Ovary (tissue), 3 donors: ENCODE results near the gene ERC1.

Experiments
- EP300 ChIP-seq: sonication (generic); formaldehyde crosslinking; IDR thresholded peaks from one replicate; pipeline ENCODE4 v1.6.1; 2017; ENCODE audit warnings: antibody characterized with exemption
- POLR2A ChIP-seq: fragments of 450-650 bp; IDR thresholded peaks from one replicate; pipeline ENCODE4 v1.6.1; 2017; ENCODE audit warnings: antibody characterized with exemption, mild to moderate bottlenecking, moderate library complexity
- TF ChIP-seq, protein P1 (sequence below), 3 donors: fragments of 450-650 bp in 2 of 3; fragments of 200-600 bp in 1 of 3; IDR thresholded peaks; one replicate each; pipeline versions ENCODE4 v1.5.1 to v1.8.0; 2016 to 2022; ENCODE audit warnings: antibody characterized with exemption in 3 of 3, mild to moderate bottlenecking in 1 of 3
- donor health status: DM: no; HTN: no; CAD: no.

DNA sequence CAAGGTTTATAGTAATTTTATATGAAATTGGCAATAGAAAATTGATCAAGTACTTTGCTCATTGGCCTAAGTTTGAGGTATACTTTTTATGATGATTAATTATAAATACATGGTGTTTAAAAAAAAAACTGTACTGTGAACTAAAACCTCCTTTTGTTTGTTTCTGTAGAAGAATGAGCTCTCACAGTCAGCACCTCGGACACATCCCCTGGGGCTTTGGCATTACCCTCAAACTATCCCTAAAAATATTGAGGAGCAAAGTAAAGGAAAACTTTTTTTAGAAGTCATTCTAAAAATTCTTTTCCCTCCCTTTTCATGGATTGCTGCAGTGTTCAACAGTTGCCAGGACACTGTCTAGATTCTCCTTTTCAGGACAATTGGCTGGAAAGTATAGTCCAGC lies 419.8 kb downstream of the ERC1 start:
- TF ChIP-seq EP300 (no peak), POLR2A (no peak)
- TF ChIP-seq, protein P1, sequence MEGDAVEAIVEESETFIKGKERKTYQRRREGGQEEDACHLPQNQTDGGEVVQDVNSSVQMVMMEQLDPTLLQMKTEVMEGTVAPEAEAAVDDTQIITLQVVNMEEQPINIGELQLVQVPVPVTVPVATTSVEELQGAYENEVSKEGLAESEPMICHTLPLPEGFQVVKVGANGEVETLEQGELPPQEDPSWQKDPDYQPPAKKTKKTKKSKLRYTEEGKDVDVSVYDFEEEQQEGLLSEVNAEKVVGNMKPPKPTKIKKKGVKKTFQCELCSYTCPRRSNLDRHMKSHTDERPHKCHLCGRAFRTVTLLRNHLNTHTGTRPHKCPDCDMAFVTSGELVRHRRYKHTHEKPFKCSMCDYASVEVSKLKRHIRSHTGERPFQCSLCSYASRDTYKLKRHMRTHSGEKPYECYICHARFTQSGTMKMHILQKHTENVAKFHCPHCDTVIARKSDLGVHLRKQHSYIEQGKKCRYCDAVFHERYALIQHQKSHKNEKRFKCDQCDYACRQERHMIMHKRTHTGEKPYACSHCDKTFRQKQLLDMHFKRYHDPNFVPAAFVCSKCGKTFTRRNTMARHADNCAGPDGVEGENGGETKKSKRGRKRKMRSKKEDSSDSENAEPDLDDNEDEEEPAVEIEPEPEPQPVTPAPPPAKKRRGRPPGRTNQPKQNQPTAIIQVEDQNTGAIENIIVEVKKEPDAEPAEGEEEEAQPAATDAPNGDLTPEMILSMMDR (IDR thresholded peaks at IDR 0.05), result no peak
